ENCODE data around the gene MALT1.
"Not testable (repeated sequence)": the region's sequence is repeated elsewhere in the genome, so short reads cannot be mapped to it uniquely, and the experiment has no call there.

Gene MALT1

DNA sequence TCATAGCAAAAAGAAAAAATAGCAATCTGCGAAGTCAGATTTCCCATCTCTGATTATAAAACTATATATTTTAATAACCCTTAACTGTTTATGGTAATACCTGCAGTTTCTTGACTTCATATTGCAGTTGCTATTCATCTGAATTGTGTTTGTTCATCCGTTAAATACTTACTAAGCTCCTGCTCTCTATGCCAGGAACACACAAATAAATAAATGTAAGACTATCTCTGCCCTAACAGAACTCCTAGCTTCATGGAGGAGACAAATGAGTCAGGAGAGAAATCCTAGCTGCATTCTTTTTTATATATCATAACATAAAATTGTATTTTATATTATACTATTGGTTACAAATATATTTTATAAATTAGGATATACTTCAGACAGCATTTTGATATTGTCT, 61.2 kb downstream of the MALT1 start:
- no peak for DNase-seq (ENCODE audit: low spot score)

DNA sequence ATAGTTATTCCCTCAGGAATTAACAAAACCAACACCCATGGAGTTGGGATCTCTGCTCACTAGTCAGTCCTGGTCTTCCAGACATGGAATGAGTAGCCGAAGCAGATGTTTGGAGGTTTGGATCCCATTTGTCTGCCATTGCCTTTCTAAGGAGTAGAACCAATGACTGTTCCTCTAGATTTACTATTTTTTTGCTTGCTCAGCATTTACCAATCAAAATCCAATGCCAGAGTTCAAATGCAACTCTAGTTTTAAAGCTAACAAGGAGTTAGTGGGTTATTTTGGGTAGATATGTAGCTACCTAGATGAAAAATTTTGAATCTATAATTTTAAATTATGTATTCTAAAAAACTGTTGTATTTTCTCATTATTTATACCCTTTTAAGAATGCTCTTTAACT, 62.6 kb downstream of the MALT1 start:
- DNase-seq (ENCODE audit: low spot score) = no peak

- no peak for DNase-seq (ENCODE audit: low spot score)
Measured at GRCh38 chr18:58738322-58738721, 67.1 kb downstream of the MALT1 start.

- no peak for DNase-seq (ENCODE audit: low spot score)
Measured at GRCh38 chr18:58745914-58746313, 74.6 kb downstream of the MALT1 start.

DNA sequence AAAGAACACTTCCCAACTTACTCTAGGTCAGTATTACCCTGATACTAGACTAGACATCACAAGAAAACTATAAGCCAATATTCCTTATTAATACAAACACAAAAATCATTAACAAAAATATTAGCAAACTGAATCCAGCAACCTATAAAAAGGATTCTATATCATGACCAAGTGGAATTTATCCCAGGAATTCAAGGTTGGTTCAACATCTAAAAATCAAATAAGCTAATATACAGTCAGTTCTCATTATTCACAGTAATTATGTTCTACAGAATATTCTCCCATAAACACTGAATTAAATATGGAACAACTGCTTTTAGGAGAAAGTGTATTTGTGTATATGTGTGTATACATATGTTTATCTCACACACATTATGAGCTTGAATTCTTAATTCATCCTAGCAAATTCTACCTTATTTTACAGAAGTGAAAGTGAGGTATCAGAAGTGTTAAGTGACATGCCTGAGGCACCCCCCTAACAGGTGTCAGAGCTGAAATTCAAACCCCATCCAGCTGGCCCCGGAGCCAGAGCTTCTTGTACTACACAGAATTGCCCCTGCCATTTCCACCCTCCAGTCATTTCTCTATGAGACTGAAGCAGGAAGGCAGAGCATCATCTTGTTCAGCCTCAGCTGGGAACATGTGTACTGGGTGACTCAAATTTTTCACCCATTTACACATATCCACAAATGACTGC, 77.8 kb downstream of the MALT1 start:
- DNase-seq (ENCODE audit: low spot score) = no peak

GRCh38 chr18:58753976-58754375, 82.7 kb downstream of the MALT1 start:
- peak; percentile 45 for DNase-seq (ENCODE audit: low spot score)

- no peak for DNase-seq (ENCODE audit: low spot score)
Measured at GRCh38 chr18:58754544-58755068, 83.3 kb downstream of the MALT1 start.

- no peak for DNase-seq (ENCODE audit: low spot score)
Measured at GRCh38 chr18:58755304-58756010, 84.2 kb downstream of the MALT1 start.

- DNase-seq (ENCODE audit: low spot score) = no peak
Measured at GRCh38 chr18:58756148-58756547, 84.9 kb downstream of the MALT1 start.

DNA sequence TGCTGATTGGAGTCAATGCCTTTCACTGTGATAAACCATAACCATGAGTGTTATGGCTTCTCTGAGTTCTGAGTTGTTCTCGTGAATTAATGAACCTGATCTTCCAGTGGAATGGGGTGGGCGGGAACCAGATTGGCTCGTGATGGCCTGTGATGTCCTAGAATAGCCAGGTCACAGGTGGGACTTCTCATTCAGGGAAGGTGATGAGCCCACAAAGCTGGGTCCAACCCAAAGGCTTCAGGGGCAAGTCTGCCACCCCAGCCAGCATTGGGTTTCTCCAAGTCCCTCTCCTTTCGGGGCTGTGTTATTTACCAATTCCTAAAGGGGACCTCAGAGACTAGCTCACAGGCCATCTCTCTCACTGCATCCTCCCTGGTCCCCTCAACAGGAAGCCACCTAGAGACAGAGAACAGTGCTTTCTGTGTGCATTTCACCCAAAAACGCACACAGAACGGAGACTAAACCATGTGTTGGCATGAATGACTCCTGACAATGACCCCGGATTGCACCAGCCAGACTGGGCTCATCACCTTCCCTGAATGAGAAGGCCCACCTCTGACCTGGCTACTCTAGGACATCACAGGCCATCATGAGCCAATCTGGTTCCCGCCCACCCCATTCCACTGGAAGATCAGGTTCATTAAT, 85.5 kb downstream of the MALT1 start:
- DNase-seq (ENCODE audit: low spot score) = no peak

GRCh38 chr18:58757351-58757750, 86.1 kb downstream of the MALT1 start:
- not testable (repeated sequence) for DNase-seq (ENCODE audit: low spot score)

GRCh38 chr18:58758046-58758445, 86.8 kb downstream of the MALT1 start:
- DNase-seq (ENCODE audit: low spot score) = no peak

DNA sequence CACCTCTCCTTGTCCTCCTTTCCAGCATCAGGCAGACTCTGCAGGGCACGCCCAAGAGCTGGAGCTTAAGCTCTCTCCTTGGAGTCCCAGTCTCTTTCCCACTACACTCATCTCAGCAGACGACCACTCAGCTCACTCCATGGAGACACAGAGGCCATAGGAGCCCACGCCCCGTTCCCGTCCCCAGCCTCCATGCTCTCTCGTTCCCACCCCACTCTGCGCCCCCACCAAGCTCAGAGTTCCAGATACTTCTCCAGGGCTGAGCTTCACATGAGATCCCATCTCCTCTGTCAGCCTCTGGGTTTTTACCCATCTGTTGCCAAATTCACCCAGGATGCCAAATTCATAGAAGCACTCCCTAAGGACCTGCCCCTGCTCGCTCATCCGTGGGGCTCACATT, 87.3 kb downstream of the MALT1 start:
- DNase-seq (ENCODE audit: low spot score) = no peak

- no peak for DNase-seq (ENCODE audit: low spot score)
Measured at GRCh38 chr18:58761241-58761969, 90.1 kb downstream of the MALT1 start.

DNA sequence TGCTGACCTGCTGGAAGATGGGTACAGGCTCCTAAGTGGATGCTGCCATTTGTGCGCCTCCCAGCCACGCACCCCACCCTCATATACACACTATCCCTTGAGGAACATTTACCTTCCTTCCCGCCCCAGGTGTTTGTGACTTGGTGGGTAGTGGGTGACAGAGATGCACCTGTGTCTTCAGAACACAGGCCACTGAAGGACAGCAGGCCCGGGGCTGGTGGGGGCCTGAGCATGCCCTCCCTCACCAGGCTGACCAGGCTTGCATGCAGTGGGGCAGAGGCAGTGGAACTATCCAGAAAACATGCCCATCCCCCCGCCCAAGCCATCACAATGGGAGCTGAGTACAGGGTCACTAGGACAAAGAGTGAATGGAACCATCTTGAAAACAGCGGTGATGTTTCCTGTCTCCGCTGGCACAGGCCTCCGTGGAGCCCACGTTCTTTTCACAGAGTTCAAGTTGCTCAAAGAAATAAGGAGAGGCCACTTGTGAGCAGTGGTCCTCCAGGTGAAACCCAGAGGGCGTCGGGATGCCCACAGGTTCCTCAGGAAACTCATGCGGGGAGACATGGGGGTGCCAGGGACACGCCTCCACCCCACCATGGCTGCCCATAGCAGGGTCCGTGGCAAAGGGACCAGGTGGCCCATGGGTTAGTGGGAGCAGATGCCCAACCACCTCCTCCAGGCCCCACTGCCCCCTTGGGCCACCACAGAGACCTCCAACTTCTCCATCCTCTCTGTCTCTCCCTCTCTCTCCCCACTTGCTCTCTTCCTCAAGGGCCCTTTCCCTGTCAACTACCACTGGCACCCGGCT, 90.9 kb downstream of the MALT1 start:
- no peak for DNase-seq (ENCODE audit: low spot score)

DNA sequence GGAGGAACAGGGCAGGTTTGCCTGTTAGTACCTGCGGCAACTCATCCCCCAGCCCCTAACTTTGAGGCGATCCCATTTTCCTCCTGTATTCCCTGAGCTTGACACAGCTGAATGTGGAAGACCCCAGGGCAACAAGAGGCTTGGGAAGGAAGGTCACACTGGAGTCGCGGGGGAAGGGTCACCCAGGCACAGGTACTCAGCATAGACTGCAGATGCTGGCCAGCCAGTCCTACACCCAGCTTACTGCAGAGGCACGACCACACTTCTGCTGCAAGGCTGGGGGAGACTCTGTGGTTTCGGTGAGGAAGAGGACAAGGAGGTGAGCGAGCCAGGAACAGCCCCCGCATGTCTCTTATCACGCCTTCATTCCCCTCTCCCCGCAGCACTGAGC, 91.5 kb downstream of the MALT1 start:
- DNase-seq (ENCODE audit: low spot score) = no peak

- DNase-seq (ENCODE audit: low spot score) = no peak
Measured at GRCh38 chr18:58766164-58766563, 94.9 kb downstream of the MALT1 start.

GRCh38 chr18:58766946-58767345, 95.7 kb downstream of the MALT1 start:
- DNase-seq (ENCODE audit: low spot score) = no peak

GRCh38 chr18:58768293-58768974, 97.2 kb downstream of the MALT1 start:
- peak; percentile 92 for DNase-seq (ENCODE audit: low spot score)

- no peak for DNase-seq (ENCODE audit: low spot score)
Measured at GRCh38 chr18:58769321-58769720, 98.1 kb downstream of the MALT1 start.

GRCh38 chr18:58770601-58771000, 99.3 kb downstream of the MALT1 start:
- DNase-seq (ENCODE audit: low spot score) = no peak

Measured in AG20443 (cell line).